ENCODE results near the gene MAP4. TPM values are rescaled to one million over a fixed set of nuclear protein-coding genes. Genes with fewer than 3 reads are reported as not detected.

MAP4 gene
- total and polyA plus RNA-seq, 4 donors = 16.6 to 41.4 (median 30.8) TPM

GRCh38 chr3:47870702-47871260, 145.4 kb downstream of the MAP4 start (continued):
- TF ChIP-seq JUND (IDR thresholded peaks at IDR 0.05) (no peak), ATF3 (IDR thresholded peaks at IDR 0.05) (no peak), HNF4G (IDR thresholded peaks at IDR 0.05) (no peak), RAD21 (IDR thresholded peaks at IDR 0.05) (no peak)

GRCh38 chr3:47870156-47870555, 146.1 kb downstream of the MAP4 start:
- WGBS = 94% methylated on average over 3 of the region's 3 CpGs
- TF ChIP-seq FOXA1 (IDR thresholded peaks at IDR 0.05) = no peak
- TF ChIP-seq RXRA (IDR thresholded peaks at IDR 0.05) = no peak
- no peak for TF ChIP-seq HNF4G (IDR thresholded peaks at IDR 0.05)
- TF ChIP-seq FOXA2 (IDR thresholded peaks at IDR 0.05) = no peak
- no peak for TF ChIP-seq HNF4A (conservative IDR thresholded peaks at IDR 0.05)
- no peak for TF ChIP-seq CTCF (IDR thresholded peaks at IDR 0.05; ENCODE audit: low read depth, low read length, missing input control)
- no peak for TF ChIP-seq EGR1 (IDR thresholded peaks at IDR 0.05; ENCODE audit: low read depth in 2 of 2)
- no peak for TF ChIP-seq GABPA (IDR thresholded peaks at IDR 0.05 in 1 of 2, conservative IDR thresholded peaks at IDR 0.05 in 1 of 2)
- no peak for TF ChIP-seq REST (IDR thresholded peaks at IDR 0.05)
- H3K27me3 ChIP-seq (ENCODE audit: control insufficient read depth in 4 of 4, insufficient read depth in 4 of 4, low read length in 3 of 4) = no peaks in the 10 kb centered on the region
- H3K9ac ChIP-seq (ENCODE audit: low read depth in 1 of 2, low read length in 2 of 2) = no peak overlapping the region
- peaks cover 15 to 60% (median 44%) of the 10 kb centered on the region in 4 donors for H3K36me3 ChIP-seq (ENCODE audit: control insufficient read depth in 4 of 4, insufficient read depth in 3 of 4, low read depth in 1 of 4, low read length in 3 of 4)
- no peaks in the 10 kb centered on the region for H3K4me1 ChIP-seq (ENCODE audit: control insufficient read depth in 4 of 4, insufficient read depth in 4 of 4, low read length in 3 of 4)
- H3K4me3 ChIP-seq (ENCODE audit: low read depth in 1 of 3, low read length in 3 of 3) = no peak overlapping the region
- H3K27ac ChIP-seq (ENCODE audit: low read depth in 1 of 2, low read length in 2 of 2) = no peak overlapping the region
- H3K9me3 ChIP-seq (ENCODE audit: control insufficient read depth in 4 of 4, low read length in 3 of 4) = no peaks in the 10 kb centered on the region
- no peak for DNase-seq (ENCODE audit: low spot score)

- no peak overlapping the region for H3K27ac ChIP-seq (ENCODE audit: low read depth in 1 of 2, low read length in 2 of 2)
- TF ChIP-seq EGR1 (IDR thresholded peaks at IDR 0.05; ENCODE audit: low read depth in 2 of 2) (no peak), MAX (IDR thresholded peaks at IDR 0.05) (no peak), ATF3 (IDR thresholded peaks at IDR 0.05) (no peak), RXRA (IDR thresholded peaks at IDR 0.05) (no peak), FOXA2 (IDR thresholded peaks at IDR 0.05) (no peak), SP1 (IDR thresholded peaks at IDR 0.05) (no peak), HNF4A (conservative IDR thresholded peaks at IDR 0.05) (no peak), TAF1 (conservative IDR thresholded peaks at IDR 0.05) (no peak), ZBTB33 (IDR thresholded peaks at IDR 0.05) (no peak), RAD21 (IDR thresholded peaks at IDR 0.05) (no peak)
- no peaks in the 10 kb centered on the region for H3K9me3 ChIP-seq (ENCODE audit: control insufficient read depth in 4 of 4, low read length in 3 of 4)
- DNase-seq (ENCODE audit: low spot score) = no peak
- no peaks in the 10 kb centered on the region for H3K4me1 ChIP-seq (ENCODE audit: control insufficient read depth in 4 of 4, insufficient read depth in 4 of 4, low read length in 3 of 4)
- no peaks in the 10 kb centered on the region for H3K27me3 ChIP-seq (ENCODE audit: control insufficient read depth in 4 of 4, insufficient read depth in 4 of 4, low read length in 3 of 4)
- WGBS = 97% methylated on average over 2 of the region's 2 CpGs
- no peak overlapping the region for H3K4me3 ChIP-seq (ENCODE audit: low read depth in 1 of 3, low read length in 3 of 3)
- H3K9ac ChIP-seq (ENCODE audit: low read depth in 1 of 2, low read length in 2 of 2) = no peak overlapping the region
- peaks cover 15 to 65% (median 42%) of the 10 kb centered on the region in 4 donors for H3K36me3 ChIP-seq (ENCODE audit: control insufficient read depth in 4 of 4, insufficient read depth in 3 of 4, low read depth in 1 of 4, low read length in 3 of 4)
Observed at GRCh38 chr3:47868306-47868705, 147.9 kb downstream of the MAP4 start.

All from liver (tissue), 9 donors.